CD4-positive, alpha-beta T cell treated with Interferon gamma for 1 hour (primary cell): ENCODE results near the gene ORAI2.
"Not testable (repeated sequence)": the region's sequence is repeated elsewhere in the genome, so short reads cannot be mapped to it uniquely, and the experiment has no call there.

ENCODE experiments used
- DNase-seq: peaks from one replicate; pipeline ENCODE4 v3.0.0-alpha.2; 2020

The ORAI2 gene

GRCh38 chr7:102433219-102434038, at the start of gene ORAI2:
ORAI2 (plus strand) TSS chr7:102433575; CDS start chr7:102438957, 5,382 bp downstream.
- peak; percentile 88 for DNase-seq

GRCh38 chr7:102387064-102387463, 46.3 kb upstream of the ORAI2 start:
- DNase-seq = no peak

GRCh38 chr7:102389810-102390209, 43.6 kb upstream of the ORAI2 start:
- DNase-seq = no peak

- peak; percentile 52 for DNase-seq
Observed at GRCh38 chr7:102390697-102391484, 42.5 kb upstream of the ORAI2 start.

GRCh38 chr7:102392330-102392729, 41.0 kb upstream of the ORAI2 start:
- no peak for DNase-seq

GRCh38 chr7:102393467-102393866, 39.9 kb upstream of the ORAI2 start:
- DNase-seq = no peak

GRCh38 chr7:102395592-102395872, 37.8 kb upstream of the ORAI2 start:
- DNase-seq = no peak

GRCh38 chr7:102395873-102396709, 37.3 kb upstream of the ORAI2 start, which contains the start of gene PRKRIP1:
PRKRIP1 (plus strand) TSS chr7:102396363; CDS start chr7:102396412, 49 bp downstream.
- DNase-seq = peak; percentile 92

- no peak for DNase-seq
Observed at GRCh38 chr7:102396710-102397019, 36.7 kb upstream of the ORAI2 start.

- no peak for DNase-seq
Observed at GRCh38 chr7:102398543-102398942, 34.8 kb upstream of the ORAI2 start.

- no peak for DNase-seq
Observed at GRCh38 chr7:102400360-102400759, 33.0 kb upstream of the ORAI2 start.

GRCh38 chr7:102403563-102403962, 29.8 kb upstream of the ORAI2 start:
- no peak for DNase-seq

- DNase-seq = peak; percentile 59
Observed at GRCh38 chr7:102404005-102404861, 29.1 kb upstream of the ORAI2 start.

- DNase-seq = not testable (repeated sequence)
Observed at GRCh38 chr7:102404862-102405188, 28.6 kb upstream of the ORAI2 start.

- DNase-seq = no peak
Observed at GRCh38 chr7:102407910-102408309, 25.5 kb upstream of the ORAI2 start.

GRCh38 chr7:102408530-102408929, 24.8 kb upstream of the ORAI2 start:
- peak; percentile 25 for DNase-seq

GRCh38 chr7:102409340-102409739, 24.0 kb upstream of the ORAI2 start:
- no peak for DNase-seq

- no peak for DNase-seq
Observed at GRCh38 chr7:102410123-102410522, 23.3 kb upstream of the ORAI2 start.

GRCh38 chr7:102410918-102411317, 22.5 kb upstream of the ORAI2 start:
- no peak for DNase-seq

GRCh38 chr7:102412548-102412947, 20.8 kb upstream of the ORAI2 start:
- DNase-seq = peak; percentile 52

GRCh38 chr7:102413091-102413490, 20.3 kb upstream of the ORAI2 start:
- no peak for DNase-seq

GRCh38 chr7:102413611-102414010, 19.8 kb upstream of the ORAI2 start:
- no peak for DNase-seq
